Measurements from ENCODE around the gene TEAD1. TPM values are rescaled to one million over a fixed set of nuclear protein-coding genes. Genes with fewer than 3 reads are reported as not detected.

TEAD1 gene
- polyA plus RNA-seq, 1 donor (not counting 4 experiments of a cell fraction or from before 2014, with no cell fraction given) = 32.7 TPM

- Histone ChIP-seq H3K4me1 (ENCODE audit: control insufficient read depth, extremely low read depth, insufficient read depth, low read length) (peaks cover 2% of the 10 kb centered on the region), H2AFZ (ENCODE audit: control insufficient read depth, low read length) (no peak overlapping the region), H3K9me1 (ENCODE audit: control insufficient read depth, extremely low read depth, insufficient read depth, low read length) (peaks cover 6% of the 10 kb centered on the region), H3K27ac (ENCODE audit: control insufficient read depth, insufficient read depth, low read length) (no peak overlapping the region), H3K79me2 (ENCODE audit: control insufficient read depth, insufficient read depth, low read length) (peaks cover 84% of the 10 kb centered on the region), H3K9me3 (ENCODE audit: control insufficient read depth, low read depth, low read length) (no peaks in the 10 kb centered on the region), H4K20me1 (ENCODE audit: control insufficient read depth, extremely low read depth, insufficient read depth, low read length) (peaks cover 7% of the 10 kb centered on the region), H3K27me3 (ENCODE audit: control insufficient read depth, extremely low read depth, insufficient read depth, low read length) (no peaks in the 10 kb centered on the region), H3K4me2 (ENCODE audit: control insufficient read depth, extremely low read depth, insufficient read depth, low read depth, low read length) (no peak overlapping the region), H3K4me3 (ENCODE audit: control insufficient read depth in 2 of 3, extremely low read depth in 1 of 3, insufficient read depth in 2 of 3, low read depth in 1 of 3, low read length in 3 of 3) (no peak overlapping the region), H3K9ac (ENCODE audit: control insufficient read depth, extremely low read depth, insufficient read depth, low read length) (no peak overlapping the region), H3K36me3 (ENCODE audit: control insufficient read depth in 2 of 2, extremely low read depth in 1 of 2, insufficient read depth in 2 of 2, low read length in 2 of 2) (peaks cover 0 to 17% of the 10 kb centered on the region in 2 experiments)
- dilution Hi-C loops (cut with MboI; ENCODE audit: extremely low pct_ligation_motif_present, low sequenced_read_pairs) = no loop called here
- DNase-seq (ENCODE audit: low read depth, low spot score) (no peak), FAIRE-seq (no peak)
- TF ChIP-seq CTCF (optimal IDR thresholded peaks at IDR 0.05 in 1 of 3, IDR thresholded peaks at IDR 0.05 in 1 of 3, conservative IDR thresholded peaks at IDR 0.05 in 1 of 3; ENCODE audit: extremely low read depth in 1 of 3, insufficient read depth in 2 of 3, low read length in 3 of 3) (no peak), EZH2 (IDR thresholded peaks at IDR 0.05; ENCODE audit: low read length) (no peak)
Measured at GRCh38 chr11:12786450-12786849, 112.2 kb downstream of the TEAD1 start.

GRCh38 chr11:12786891-12787290 lies 112.7 kb downstream of the TEAD1 start:
- peaks cover 7% of the 10 kb centered on the region for H4K20me1 ChIP-seq (ENCODE audit: control insufficient read depth, extremely low read depth, insufficient read depth, low read length)
- dilution Hi-C loops (cut with MboI; ENCODE audit: extremely low pct_ligation_motif_present, low sequenced_read_pairs) = no loop called here
- TF ChIP-seq CTCF (optimal IDR thresholded peaks at IDR 0.05 in 1 of 3, IDR thresholded peaks at IDR 0.05 in 1 of 3, conservative IDR thresholded peaks at IDR 0.05 in 1 of 3; ENCODE audit: extremely low read depth in 1 of 3, insufficient read depth in 2 of 3, low read length in 3 of 3) (no peak), EZH2 (IDR thresholded peaks at IDR 0.05; ENCODE audit: low read length) (no peak)

More at GRCh38 chr11:12786891-12787290, 112.7 kb downstream of the TEAD1 start:
- peaks cover 4% of the 10 kb centered on the region for H3K4me1 ChIP-seq (ENCODE audit: control insufficient read depth, extremely low read depth, insufficient read depth, low read length)
- peaks cover 8% of the 10 kb centered on the region for H3K9me1 ChIP-seq (ENCODE audit: control insufficient read depth, extremely low read depth, insufficient read depth, low read length)
- H3K36me3 ChIP-seq (ENCODE audit: control insufficient read depth in 2 of 2, extremely low read depth in 1 of 2, insufficient read depth in 2 of 2, low read length in 2 of 2) = peaks cover 0 to 17% of the 10 kb centered on the region in 2 experiments
- H3K9ac ChIP-seq (ENCODE audit: control insufficient read depth, extremely low read depth, insufficient read depth, low read length) = no peak overlapping the region
- FAIRE-seq = no peak
- no peak overlapping the region for H3K4me2 ChIP-seq (ENCODE audit: control insufficient read depth, extremely low read depth, insufficient read depth, low read depth, low read length)
- no peak overlapping the region for H3K4me3 ChIP-seq (ENCODE audit: control insufficient read depth in 2 of 3, extremely low read depth in 1 of 3, insufficient read depth in 2 of 3, low read depth in 1 of 3, low read length in 3 of 3)
- no peak overlapping the region for H3K27ac ChIP-seq (ENCODE audit: control insufficient read depth, insufficient read depth, low read length)
- peaks cover 83% of the 10 kb centered on the region for H3K79me2 ChIP-seq (ENCODE audit: control insufficient read depth, insufficient read depth, low read length)
- H3K27me3 ChIP-seq (ENCODE audit: control insufficient read depth, extremely low read depth, insufficient read depth, low read length) = no peaks in the 10 kb centered on the region
- no peak for DNase-seq (ENCODE audit: low read depth, low spot score)
- H2AFZ ChIP-seq (ENCODE audit: control insufficient read depth, low read length) = no peak overlapping the region
- no peaks in the 10 kb centered on the region for H3K9me3 ChIP-seq (ENCODE audit: control insufficient read depth, low read depth, low read length)
